ENCODE data around the gene OLR1.

- TF ChIP-seq CTCF (IDR thresholded peaks at IDR 0.05; ENCODE audit: low read depth, low read length), result no peak
- TF ChIP-seq EZH2phosphoT487 (IDR thresholded peaks at IDR 0.05; ENCODE audit: low read depth), result no peak
Measured at GRCh38 chr12:10214136-10214894, 42.4 kb upstream of the OLR1 start.
